ENCODE results near the gene ZNF442.
"Not testable (repeated sequence)": the region's sequence is repeated elsewhere in the genome, so short reads cannot be mapped to it uniquely, and the experiment has no call there.

The ZNF442 gene

GRCh38 chr19:12365236-12366162, at the start of gene ZNF442:
ZNF442 (minus strand) TSS chr19:12365683; CDS start chr19:12363631, 2,052 bp downstream.
- peak; percentile 70 for DNase-seq

GRCh38 chr19:12411893-12412292, 46.4 kb upstream of the ZNF442 start:
- no peak for DNase-seq

- DNase-seq, result peak; percentile 95
These were observed 35.4 kb upstream of the ZNF442 start, which contains the start of gene ZNF799 for GRCh38 chr19:12400633-12401502. ZNF799 (minus strand) TSS chr19:12401271; CDS start chr19:12401070, 201 bp downstream.

GRCh38 chr19:12399901-12400632, 34.6 kb upstream of the ZNF442 start:
- not testable (repeated sequence) for DNase-seq

GRCh38 chr19:12391148-12391547, 25.7 kb upstream of the ZNF442 start:
- DNase-seq, result not testable (repeated sequence)

- not testable (repeated sequence) for DNase-seq
These were observed 20.9 kb upstream of the ZNF442 start for GRCh38 chr19:12386365-12386764.

GRCh38 chr19:12380444-12380737, 14.9 kb upstream of the ZNF442 start:
- DNase-seq, result no peak

GRCh38 chr19:12379732-12380443, 14.4 kb upstream of the ZNF442 start:
- no peak for DNase-seq

GRCh38 chr19:12374026-12374425, 8.5 kb upstream of the ZNF442 start:
- no peak for DNase-seq

GRCh38 chr19:12364391-12365235, 870 bp downstream of the ZNF442 start:
- no peak for DNase-seq

- not testable (repeated sequence) for DNase-seq
These were observed 3.2 kb downstream of the ZNF442 start for GRCh38 chr19:12362236-12362635.

- no peak for DNase-seq
These were observed 12.1 kb downstream of the ZNF442 start for GRCh38 chr19:12353375-12353774.

GRCh38 chr19:12350890-12351197, 14.6 kb downstream of the ZNF442 start:
- no peak for DNase-seq

GRCh38 chr19:12350185-12350889, 15.1 kb downstream of the ZNF442 start:
- DNase-seq, result no peak

- no peak for DNase-seq
These were observed 18.6 kb downstream of the ZNF442 start for GRCh38 chr19:12346896-12347295.

- DNase-seq, result no peak
These were observed 20.3 kb downstream of the ZNF442 start for GRCh38 chr19:12345197-12345596.

- peak; percentile 67 for DNase-seq
These were observed 32.0 kb downstream of the ZNF442 start, which contains the start of gene ZNF563 for GRCh38 chr19:12333162-12334159. ZNF563 (minus strand) TSS chr19:12333633; CDS start chr19:12333482, 151 bp downstream.

GRCh38 chr19:12331211-12331941, 34.1 kb downstream of the ZNF442 start:
- DNase-seq, result no peak

GRCh38 chr19:12330340-12330739, 35.1 kb downstream of the ZNF442 start:
- DNase-seq, result no peak
